RWPE1 (cell line): ENCODE measurements around the gene KRTAP12-4.
"Not testable (repeated sequence)": the region's sequence is repeated elsewhere in the genome, so short reads cannot be mapped to it uniquely, and the experiment has no call there.

Source experiments
- CTCF ChIA-PET: fragments of 350-600 bp; sonication (Branson Sonifier 250); formaldehyde crosslinking; extraction: SDS; loops from one replicate; lab custom pipeline; 2021; lab: Yijun Ruan, JAX
- POLR2A ChIA-PET: fragments of 400-600 bp; formaldehyde crosslinking; extraction: SDS; loops from one replicate; lab custom pipeline; 2020; ENCODE audit warnings: antibody characterized with exemption; ENCODE audit not compliant: low non-redundant PET; lab: Yijun Ruan, JAX
- DNase-seq: peaks from one replicate; pipeline ENCODE4 v3.0.0; 2012; ENCODE audit warnings: low spot score
- H3K27ac ChIP-seq: fragments of 450-650 bp; 2 replicates; pipeline ENCODE4 v1.5.1; 2017
- TF ChIP-seq, protein P1 (sequence below): fragments of 450-650 bp; conservative IDR thresholded peaks from 2 replicates; pipeline ENCODE4 v1.5.1; 2017; ENCODE audit warnings: low read depth, mild to moderate bottlenecking

KRTAP12-4 gene

DNA sequence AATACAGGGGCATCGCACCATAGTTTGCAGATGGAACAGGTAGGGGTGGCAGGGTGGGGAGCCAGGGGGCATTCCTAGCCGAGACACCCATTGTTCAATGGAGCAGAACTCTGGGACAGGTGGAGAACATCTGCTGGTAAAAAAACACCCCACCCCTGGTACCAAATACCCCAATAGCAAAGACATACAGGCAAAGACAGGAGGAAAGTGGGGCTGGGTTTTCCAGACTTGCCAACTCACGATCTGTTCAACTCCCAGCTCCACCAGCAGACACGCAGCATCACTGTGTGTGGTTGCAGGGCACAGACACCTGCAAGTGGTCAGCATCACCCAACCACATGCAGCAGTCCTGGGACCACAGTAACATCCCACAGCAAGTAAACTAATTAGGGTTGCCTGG lies 42.9 kb downstream of the KRTAP12-4 start:
- DNase-seq: no peak
- POLR2A ChIA-PET: no interaction called here
- TF ChIP-seq, protein P1, sequence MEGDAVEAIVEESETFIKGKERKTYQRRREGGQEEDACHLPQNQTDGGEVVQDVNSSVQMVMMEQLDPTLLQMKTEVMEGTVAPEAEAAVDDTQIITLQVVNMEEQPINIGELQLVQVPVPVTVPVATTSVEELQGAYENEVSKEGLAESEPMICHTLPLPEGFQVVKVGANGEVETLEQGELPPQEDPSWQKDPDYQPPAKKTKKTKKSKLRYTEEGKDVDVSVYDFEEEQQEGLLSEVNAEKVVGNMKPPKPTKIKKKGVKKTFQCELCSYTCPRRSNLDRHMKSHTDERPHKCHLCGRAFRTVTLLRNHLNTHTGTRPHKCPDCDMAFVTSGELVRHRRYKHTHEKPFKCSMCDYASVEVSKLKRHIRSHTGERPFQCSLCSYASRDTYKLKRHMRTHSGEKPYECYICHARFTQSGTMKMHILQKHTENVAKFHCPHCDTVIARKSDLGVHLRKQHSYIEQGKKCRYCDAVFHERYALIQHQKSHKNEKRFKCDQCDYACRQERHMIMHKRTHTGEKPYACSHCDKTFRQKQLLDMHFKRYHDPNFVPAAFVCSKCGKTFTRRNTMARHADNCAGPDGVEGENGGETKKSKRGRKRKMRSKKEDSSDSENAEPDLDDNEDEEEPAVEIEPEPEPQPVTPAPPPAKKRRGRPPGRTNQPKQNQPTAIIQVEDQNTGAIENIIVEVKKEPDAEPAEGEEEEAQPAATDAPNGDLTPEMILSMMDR: no peak
- CTCF ChIA-PET: no interaction called here
- no peak overlapping the region for H3K27ac ChIP-seq

DNA sequence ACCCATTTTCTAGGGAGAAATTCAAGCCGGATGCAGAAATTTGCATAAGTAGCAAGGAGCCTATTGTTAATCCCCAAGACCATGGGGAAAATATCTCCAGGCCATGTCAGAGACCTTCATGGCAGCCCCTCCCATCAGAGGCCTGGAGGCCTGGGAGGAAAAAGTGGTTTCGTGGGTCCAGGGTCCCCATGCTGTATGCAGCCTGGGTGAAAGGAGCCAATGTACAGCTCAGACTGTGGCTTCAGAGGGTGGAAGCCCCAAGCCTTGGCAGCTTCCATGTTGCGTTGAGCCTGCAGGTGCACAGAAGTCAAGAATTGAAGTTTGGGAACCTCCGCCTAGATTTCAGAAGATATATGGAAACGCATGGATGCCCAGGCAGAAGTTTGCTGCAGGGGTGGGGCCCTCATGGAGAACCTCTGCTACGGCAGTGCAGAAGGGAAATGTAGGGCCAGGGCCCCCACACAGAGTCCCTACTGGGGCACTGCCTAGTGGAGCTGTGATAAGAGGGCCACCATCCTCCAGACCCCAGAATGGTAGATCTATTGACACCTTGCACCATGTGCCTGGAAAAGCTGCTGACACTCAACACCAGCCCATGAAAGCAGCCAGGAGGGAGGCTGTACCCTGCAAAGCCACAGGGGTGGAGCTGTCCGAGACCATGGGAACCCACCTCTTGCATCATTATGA lies 44.2 kb downstream of the KRTAP12-4 start:
- DNase-seq, CTCF ChIA-PET, H3K27ac ChIP-seq, POLR2A ChIA-PET: not testable (repeated sequence)

DNA sequence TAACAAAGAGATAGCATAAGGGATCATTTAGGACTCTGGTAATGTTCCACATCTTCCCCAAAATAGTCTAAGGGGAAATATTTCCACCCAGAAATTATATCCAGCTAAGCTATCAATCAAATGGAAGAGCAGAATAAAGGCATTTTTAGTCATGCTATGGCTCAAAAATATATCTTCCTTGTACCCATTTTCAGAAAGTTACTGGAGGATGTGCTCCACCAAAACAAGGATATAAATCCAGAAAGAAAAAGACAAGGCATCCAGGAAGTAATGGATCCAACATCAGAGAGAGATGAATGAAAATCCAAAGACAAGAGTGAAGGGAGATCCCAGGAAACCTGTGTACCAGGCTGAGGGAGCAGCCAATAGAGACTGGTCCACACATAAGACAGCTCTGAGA lies 45.3 kb downstream of the KRTAP12-4 start:
- ChIA-PET POLR2A (no interaction called here), CTCF (no interaction called here)
- TF ChIP-seq, protein P1: no peak
- no peak for DNase-seq
- H3K27ac ChIP-seq: no peak overlapping the region

DNA sequence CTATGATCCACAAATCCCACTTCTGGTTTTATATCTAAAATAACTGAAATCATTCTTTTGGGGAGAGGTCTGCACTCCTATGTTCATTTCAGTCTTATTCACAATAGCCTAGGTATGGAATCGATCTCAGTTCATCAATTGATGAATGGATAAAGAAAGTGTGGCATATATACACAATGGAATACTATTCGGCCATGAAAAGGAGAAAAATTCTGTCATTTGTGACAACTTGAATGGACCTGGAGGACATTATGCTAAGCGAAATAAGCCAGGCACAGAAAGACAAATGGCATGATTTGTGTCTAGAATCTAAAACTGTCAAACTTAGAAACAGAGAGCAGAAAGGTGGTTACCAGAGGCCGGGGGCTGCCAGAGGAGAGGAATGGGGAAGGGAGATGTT lies 48.0 kb downstream of the KRTAP12-4 start:
- ChIA-PET POLR2A (no interaction called here), CTCF (no interaction called here)
- TF ChIP-seq, protein P1: no peak
- H3K27ac ChIP-seq: no peak overlapping the region
- DNase-seq: no peak
